ENCODE measurements around the gene SNPH.

GRCh38 chr20:1353956-1354355, 87.9 kb downstream of the SNPH start:
- TF ChIP-seq CTCF (IDR thresholded peaks at IDR 0.05; ENCODE audit: low read length), result no peak
- TF ChIP-seq EZH2 (optimal IDR thresholded peaks at IDR 0.05; ENCODE audit: low read depth, low read length), result no peak
- no peak for TF ChIP-seq EZH2phosphoT487 (IDR thresholded peaks at IDR 0.05; ENCODE audit: low read length)
